HG03457 (cell line): ENCODE measurements around the gene HMGCLL1.

Experiments used
- ATAC-seq: cut with Tn5 transposase; IDR thresholded peaks from one replicate; pipeline ENCODE4 v1.9.1; 2021; ENCODE audit warnings: moderate number of reproducible peaks; ENCODE audit not compliant: unreplicated experiment

The HMGCLL1 gene

GRCh38 chr6:55578537-55579363 lies at the start of gene HMGCLL1:
TSS of gene HMGCLL1 (minus strand) at chr6:55579192. CDS start at chr6:55579055, 137 bp downstream.
- no peak for ATAC-seq

- ATAC-seq, result no peak
Observed at GRCh38 chr6:55621993-55622392, 43.0 kb upstream of the HMGCLL1 start.

GRCh38 chr6:55621244-55621643 lies 42.3 kb upstream of the HMGCLL1 start:
- ATAC-seq, result no peak

- peak; percentile 65 for ATAC-seq
Observed at GRCh38 chr6:55617272-55617671, 38.3 kb upstream of the HMGCLL1 start.

GRCh38 chr6:55604021-55604420 lies 25.0 kb upstream of the HMGCLL1 start:
- ATAC-seq, result no peak

- ATAC-seq, result no peak
Observed at GRCh38 chr6:55601120-55601519, 22.1 kb upstream of the HMGCLL1 start.

- no peak for ATAC-seq
Observed at GRCh38 chr6:55594442-55594841, 15.4 kb upstream of the HMGCLL1 start.

DNA sequence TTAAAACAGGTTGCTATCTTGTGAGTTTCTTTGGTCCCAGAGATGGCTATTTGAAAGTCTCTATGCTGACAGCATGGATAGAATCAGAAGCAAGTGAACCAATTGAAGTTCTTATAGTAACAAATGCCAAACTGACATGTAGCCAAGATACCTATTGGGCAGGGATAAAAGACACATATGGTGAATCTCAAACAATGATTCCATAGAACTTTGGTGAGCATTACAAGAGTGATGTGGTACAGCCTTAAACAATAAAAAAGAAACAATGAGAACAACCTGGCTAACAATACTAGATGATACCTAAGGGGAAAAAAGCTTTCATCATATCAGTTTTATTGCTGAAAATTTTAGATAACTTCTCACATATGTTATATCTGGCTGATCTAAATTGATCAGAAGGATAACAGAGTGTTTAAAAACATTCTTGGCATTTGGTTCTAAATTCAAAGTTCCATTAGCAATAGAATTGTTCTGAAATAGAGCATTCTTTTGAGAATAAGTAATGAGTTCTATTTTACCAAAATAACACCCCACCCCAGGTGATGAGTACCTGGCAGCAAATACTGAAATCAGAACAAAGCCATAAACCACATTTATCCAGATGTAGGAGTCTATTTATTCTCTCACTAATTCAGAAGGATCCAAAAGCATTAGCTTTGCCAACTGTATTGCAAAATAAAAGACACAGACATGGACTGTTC lies 5.8 kb upstream of the HMGCLL1 start:
- ATAC-seq, result no peak

DNA sequence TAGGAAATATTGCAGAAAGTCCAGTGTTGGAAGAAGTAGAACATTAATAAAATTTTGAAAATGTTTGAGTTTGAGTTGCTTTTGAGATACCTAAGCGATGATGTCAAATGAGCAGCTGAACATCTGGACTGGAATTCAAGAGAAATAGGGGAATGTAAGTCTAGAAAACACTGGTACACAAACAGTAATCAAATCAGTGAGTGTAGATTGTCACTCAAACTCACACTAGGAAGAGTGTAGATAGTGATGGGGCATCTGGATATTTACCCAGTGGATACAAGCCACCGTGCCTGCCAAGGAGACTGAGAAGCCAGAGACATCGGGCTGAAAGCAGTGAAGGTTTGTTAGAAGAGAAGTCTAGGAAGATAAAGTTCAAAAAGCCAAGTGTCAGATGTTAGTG lies 2.2 kb downstream of the HMGCLL1 start:
- no peak for ATAC-seq

GRCh38 chr6:55574556-55574955 lies 4.4 kb downstream of the HMGCLL1 start:
- ATAC-seq, result no peak

DNA sequence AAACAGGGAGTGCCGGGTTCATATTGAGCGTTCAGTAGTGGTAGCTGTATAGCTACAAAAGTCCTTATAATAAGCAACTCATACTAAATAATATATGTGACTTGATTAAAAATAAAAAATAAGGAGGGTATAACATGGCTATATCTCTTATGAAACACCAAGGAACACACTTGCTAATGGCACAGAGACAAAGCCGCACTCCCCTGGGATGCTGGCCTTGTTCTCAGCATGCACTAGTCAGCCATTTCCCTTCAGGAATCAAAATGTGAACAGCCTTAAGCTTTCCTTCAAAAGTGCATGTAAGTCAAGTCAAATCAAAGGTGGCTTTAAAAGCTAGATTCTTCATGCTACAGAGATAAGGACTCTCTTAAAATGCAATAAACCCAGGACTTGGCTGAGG lies 9.4 kb downstream of the HMGCLL1 start:
- ATAC-seq, result no peak

- no peak for ATAC-seq
Observed at GRCh38 chr6:55568808-55569439, 10.1 kb downstream of the HMGCLL1 start.

DNA sequence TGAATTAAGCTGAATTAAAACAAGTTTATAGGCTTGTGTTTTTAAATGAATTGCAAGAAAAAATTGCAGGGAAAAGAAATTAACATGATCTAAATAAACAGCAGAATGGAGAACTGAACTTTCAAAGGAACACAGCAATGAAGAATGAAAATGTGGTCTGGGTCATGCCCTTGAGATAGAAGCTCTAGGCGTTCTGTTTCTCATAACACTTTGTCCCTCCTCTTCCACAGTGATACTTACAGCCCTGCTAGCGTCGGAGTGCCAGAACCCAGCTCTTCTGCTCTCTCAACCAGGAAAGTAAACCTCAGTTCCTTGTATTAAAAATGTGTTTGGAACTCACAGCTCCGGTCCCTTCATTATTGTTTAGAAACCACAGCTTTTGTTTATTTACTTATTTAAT lies 11.4 kb downstream of the HMGCLL1 start:
- no peak for ATAC-seq

DNA sequence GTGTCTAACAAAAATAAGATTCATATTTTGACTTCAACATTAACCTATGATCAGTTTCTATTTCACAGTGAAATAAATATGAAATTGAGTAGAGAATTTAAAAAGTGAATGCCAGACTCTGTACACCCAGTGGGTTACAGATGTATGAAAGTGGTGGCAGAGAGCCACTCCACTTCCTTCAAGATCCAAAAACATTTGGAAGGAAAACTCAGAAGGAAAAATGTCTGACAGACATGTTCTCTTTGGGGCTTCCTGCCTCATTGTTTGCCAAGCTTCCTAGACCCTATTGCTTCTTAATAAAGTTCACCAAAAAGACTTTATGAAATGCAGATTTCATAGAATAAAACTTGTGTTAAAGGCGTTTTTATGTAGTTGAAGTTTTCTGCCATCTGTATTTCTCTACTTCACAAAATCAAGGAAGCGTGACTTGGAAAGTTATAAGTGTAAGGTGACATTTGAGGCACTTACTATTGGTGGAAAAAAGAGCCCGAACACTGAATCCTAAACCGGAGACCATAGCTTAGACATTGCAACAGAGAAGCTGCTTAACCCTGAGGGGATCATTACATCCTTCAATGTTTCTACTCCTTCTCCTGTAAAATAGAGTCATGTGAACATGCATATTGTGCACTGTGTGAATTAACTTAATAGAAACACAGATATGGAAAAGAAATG lies 12.8 kb downstream of the HMGCLL1 start:
- no peak for ATAC-seq

GRCh38 chr6:55562318-55562717 lies 16.7 kb downstream of the HMGCLL1 start:
- ATAC-seq, result no peak

- no peak for ATAC-seq
Observed at GRCh38 chr6:55560290-55560885, 18.6 kb downstream of the HMGCLL1 start.

GRCh38 chr6:55557146-55557545 lies 21.8 kb downstream of the HMGCLL1 start:
- ATAC-seq, result no peak

GRCh38 chr6:55545791-55546190 lies 33.2 kb downstream of the HMGCLL1 start:
- no peak for ATAC-seq

DNA sequence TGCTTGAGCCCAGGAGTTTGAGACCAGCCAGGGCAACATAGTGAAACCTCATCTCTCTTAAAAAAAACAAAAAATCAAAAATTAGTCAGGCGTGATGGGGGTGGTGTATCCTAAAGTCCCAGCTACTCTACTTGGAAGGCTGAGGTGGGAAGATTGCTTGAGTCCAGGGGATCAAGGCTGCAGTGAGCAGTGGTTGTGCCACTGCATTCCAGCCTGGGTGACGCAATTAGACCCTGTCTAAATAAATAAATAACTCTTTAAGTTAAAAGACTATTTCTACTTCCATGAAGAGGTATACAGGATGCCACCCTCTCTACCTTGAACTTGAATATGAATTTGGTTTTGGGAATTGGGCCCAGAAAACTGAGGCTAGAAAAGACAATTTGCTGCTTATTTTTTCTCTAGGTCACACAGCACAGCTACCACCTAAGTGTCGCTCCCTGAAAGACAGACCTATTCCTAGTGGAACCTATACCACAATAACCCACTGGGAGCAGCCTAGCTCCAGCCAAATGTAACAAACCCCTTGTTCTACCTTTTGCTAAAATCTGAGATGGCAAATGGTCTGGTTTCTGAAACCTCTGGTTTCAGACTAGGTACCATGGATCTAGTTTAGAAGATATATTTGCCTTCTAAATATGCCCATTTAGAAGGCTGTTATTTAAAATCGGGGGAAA lies 35.2 kb downstream of the HMGCLL1 start:
- ATAC-seq, result no peak

DNA sequence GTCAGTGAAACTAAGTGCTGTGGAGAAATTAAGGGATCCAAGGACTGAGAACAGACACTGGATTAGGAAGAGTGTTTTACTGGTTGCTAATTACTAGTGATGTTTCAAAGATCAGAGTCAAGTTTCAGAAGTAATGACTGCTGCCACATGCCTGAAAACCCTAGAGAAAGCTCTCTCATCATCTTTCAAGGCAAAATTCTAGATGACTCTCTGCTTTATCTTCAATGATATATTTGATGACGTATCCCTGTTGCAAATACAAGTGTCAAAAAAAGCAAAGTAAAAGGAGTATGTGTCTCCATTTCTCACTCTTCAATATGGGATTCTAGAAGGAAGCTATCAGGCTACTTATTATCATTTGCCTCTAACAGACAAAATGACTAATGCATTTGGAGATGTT lies 38.0 kb downstream of the HMGCLL1 start:
- ATAC-seq, result no peak
